Subcutaneous adipose tissue (tissue), 4 donors: Measurements from ENCODE around the gene DICER1. TPM values are rescaled to one million over a fixed set of nuclear protein-coding genes. Genes with fewer than 3 reads are reported as not detected.

Experiments
- CTCF ChIP-seq: fragments of 450-650 bp; IDR thresholded peaks from one replicate; pipeline ENCODE4 v1.5.1; 2016; ENCODE audit warnings: low read depth, mild to moderate bottlenecking, control low read depth, antibody characterized with exemption, moderate library complexity
- total RNA-seq, 4 donors: library from RNA; depleted of rRNA; stranded (reverse); fragments of >200 nt; gene quantifications; one replicate each; pipeline ENCODE4 v1.1.0, GENCODE V29; 2016

Gene DICER1
- total RNA-seq, 4 donors from 2014 or later = 76.2 to 137 (median 99.0) TPM

GRCh38 chr14:95092723-95093122 is 64.6 kb downstream of the DICER1 start:
- TF ChIP-seq CTCF = no peak

GRCh38 chr14:95091581-95091980 is 65.7 kb downstream of the DICER1 start:
- no peak for TF ChIP-seq CTCF

- TF ChIP-seq CTCF = no peak
These were observed 68.7 kb downstream of the DICER1 start for GRCh38 chr14:95088665-95089064.

- TF ChIP-seq CTCF = no peak
These were observed 69.7 kb downstream of the DICER1 start for GRCh38 chr14:95087619-95088018.

- TF ChIP-seq CTCF = no peak
These were observed 72.0 kb downstream of the DICER1 start for GRCh38 chr14:95085321-95085720.

GRCh38 chr14:95078867-95079266 is 78.5 kb downstream of the DICER1 start:
- TF ChIP-seq CTCF = no peak

GRCh38 chr14:95077345-95077744 is 80.0 kb downstream of the DICER1 start:
- TF ChIP-seq CTCF = no peak
